SH-SY5Y (cell line): ENCODE results near the gene DBN1.

Source experiments
- GATA2 ChIP-seq: IDR thresholded peaks from 2 replicates; pipeline ENCODE4 v1.6.1; 2011; ENCODE audit warnings: mild to moderate bottlenecking, low read depth, low read length
- GATA3 ChIP-seq: IDR thresholded peaks from 2 replicates; pipeline ENCODE4 v1.6.1; 2011; ENCODE audit warnings: low read depth, mild to moderate bottlenecking, low read length, moderate library complexity

DNA sequence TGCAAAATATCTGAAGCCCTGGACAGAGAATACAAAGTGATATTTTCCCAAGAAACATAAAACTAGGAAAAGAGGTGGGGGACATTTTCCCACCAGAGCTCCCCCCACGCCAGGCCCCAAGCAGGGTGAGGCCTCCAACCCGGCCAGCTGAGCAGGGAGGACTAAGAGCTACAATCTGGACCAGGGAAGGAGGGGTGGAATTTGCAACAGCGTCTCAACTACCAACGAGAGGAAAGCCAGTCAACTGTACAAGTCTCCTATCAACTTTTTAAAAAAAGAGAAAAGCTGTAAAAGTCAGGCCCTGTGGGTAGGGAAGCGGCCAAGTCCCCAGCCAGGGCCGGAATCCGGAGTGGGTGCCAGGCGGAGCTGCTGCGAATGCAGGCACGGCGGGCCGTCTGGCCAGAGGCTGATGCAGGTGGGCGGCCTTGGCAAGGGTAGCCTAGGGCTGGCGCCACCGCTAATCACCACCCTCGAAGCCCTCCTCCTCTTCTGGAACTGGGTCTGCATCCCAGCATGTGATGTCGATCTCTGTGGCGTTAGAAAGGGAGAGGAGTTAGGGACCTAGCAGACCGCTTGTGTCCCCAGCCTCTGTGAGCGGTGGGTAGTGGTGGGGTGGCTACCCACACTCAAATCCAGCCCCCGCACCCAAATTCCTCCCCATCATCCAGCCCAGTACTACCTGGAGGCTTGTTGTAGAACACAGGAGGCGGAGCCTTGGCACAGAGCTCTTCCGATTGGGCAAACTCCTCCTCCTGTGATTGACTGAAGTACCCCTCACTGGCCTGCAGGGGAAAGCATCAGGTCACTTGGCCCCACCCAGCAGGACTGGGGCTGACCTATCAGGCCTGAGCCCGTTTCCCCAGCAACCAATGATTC is 16.2 kb downstream of the DBN1 start:
- TF ChIP-seq GATA2 (no peak), GATA3 (no peak)
